ENCODE data around the gene SPIN2A. TPM values are rescaled to one million over a fixed set of nuclear protein-coding genes. Genes with fewer than 3 reads are reported as not detected.
A peak's percentile ranks its signal among the peaks of the same experiment; 100 is the strongest.
"Not testable (repeated sequence)": the region's sequence is repeated elsewhere in the genome, so short reads cannot be mapped to it uniquely, and the experiment has no call there.

The SPIN2A gene
- total RNA-seq: 0.74 TPM
- long read RNA-seq: 0 reads

- DNase-seq; H3K27ac ChIP-seq; H3K27me3 ChIP-seq (ENCODE audit: low read depth); H3K4me1 ChIP-seq; H3K36me3 ChIP-seq; H3K9me3 ChIP-seq; intact Hi-C loops (cut with DNase I): not testable (repeated sequence)
- peak within 1 kb of the TSS; percentile 21 for H3K4me3 ChIP-seq
- ATAC-seq: peak; percentile 32 to 58
Measured at GRCh38 chrX:57137073-57137472, at the start of gene SPIN2A. Gene SPIN2A, minus strand, starts transcription at chrX:57137397. Its CDS starts 800 bp downstream, at chrX:57136597.

DNA sequence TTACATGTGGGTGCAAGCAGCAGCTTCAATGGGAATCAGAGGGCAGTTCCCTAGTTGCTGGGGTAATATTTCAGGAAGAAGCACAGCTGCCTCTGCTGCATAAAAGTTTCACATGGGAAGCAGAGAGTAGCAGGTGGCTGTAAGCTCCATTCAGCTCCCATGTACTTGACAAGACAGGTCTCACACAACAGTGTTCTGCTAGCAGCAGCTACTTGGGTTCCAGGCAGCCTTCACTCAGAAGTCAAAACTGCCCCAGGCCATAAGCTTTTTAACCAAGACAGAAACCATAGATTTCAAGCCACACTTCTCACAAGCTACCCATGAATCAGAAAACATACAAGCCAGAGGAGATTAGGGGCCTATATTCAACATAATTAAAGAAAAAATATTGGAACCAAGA lies 41.4 kb upstream of the SPIN2A start:
- no peak overlapping the region for H3K27ac ChIP-seq

DNA sequence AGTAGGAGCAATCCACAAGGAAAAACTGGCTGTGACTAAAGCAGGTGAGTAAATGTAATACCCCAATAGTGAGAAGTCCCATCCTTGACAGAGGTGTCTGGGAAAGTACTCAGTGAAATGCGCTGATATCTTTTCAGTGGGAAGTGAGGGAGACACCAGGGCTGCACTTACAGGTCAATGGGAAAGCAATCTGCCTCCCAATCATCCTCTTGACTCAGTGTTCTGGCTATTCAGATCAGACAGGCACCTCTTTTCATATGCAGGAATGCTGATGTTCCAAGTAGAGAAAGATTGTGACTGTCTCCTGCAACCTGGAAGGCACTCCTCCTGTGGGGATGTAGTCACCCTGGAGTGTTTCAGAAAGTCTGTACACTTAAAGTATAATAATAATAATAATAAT lies 39.9 kb upstream of the SPIN2A start:
- intact Hi-C loops (cut with DNase I): no loop called here
- TF ChIP-seq CTCF (IDR thresholded peaks at IDR 0.05): no peak
- no peaks in the 10 kb centered on the region for H3K9me3 ChIP-seq
- no peak overlapping the region for H3K27ac ChIP-seq
- H3K27me3 ChIP-seq (ENCODE audit: low read depth): no peaks in the 10 kb centered on the region
- no peaks in the 10 kb centered on the region for H3K36me3 ChIP-seq
- H3K4me1 ChIP-seq: no peaks in the 10 kb centered on the region
- DNase-seq (no peak), ATAC-seq (no peak)
- H3K4me3 ChIP-seq: no peak overlapping the region

More for the DNA sequence above, 41.4 kb upstream of the SPIN2A start:
- intact Hi-C loops (cut with DNase I): no loop called here
- DNase-seq (no peak), ATAC-seq (no peak)
- no peaks in the 10 kb centered on the region for H3K9me3 ChIP-seq
- no peak for TF ChIP-seq CTCF (IDR thresholded peaks at IDR 0.05)
- H3K36me3 ChIP-seq: no peaks in the 10 kb centered on the region
- no peaks in the 10 kb centered on the region for H3K27me3 ChIP-seq (ENCODE audit: low read depth)
- H3K4me3 ChIP-seq: no peak overlapping the region
- no peaks in the 10 kb centered on the region for H3K4me1 ChIP-seq

GRCh38 chrX:57172544-57172943 lies 35.3 kb upstream of the SPIN2A start:
- H3K4me1 ChIP-seq: no peaks in the 10 kb centered on the region
- H3K27me3 ChIP-seq (ENCODE audit: low read depth): no peaks in the 10 kb centered on the region
- DNase-seq: no peak
- no peak overlapping the region for H3K4me3 ChIP-seq
- H3K9me3 ChIP-seq: no peaks in the 10 kb centered on the region
- H3K27ac ChIP-seq: no peak overlapping the region
- TF ChIP-seq CTCF (IDR thresholded peaks at IDR 0.05): no peak
- ATAC-seq: no peak
- no peaks in the 10 kb centered on the region for H3K36me3 ChIP-seq
- intact Hi-C loops (cut with DNase I): no loop called here

DNA sequence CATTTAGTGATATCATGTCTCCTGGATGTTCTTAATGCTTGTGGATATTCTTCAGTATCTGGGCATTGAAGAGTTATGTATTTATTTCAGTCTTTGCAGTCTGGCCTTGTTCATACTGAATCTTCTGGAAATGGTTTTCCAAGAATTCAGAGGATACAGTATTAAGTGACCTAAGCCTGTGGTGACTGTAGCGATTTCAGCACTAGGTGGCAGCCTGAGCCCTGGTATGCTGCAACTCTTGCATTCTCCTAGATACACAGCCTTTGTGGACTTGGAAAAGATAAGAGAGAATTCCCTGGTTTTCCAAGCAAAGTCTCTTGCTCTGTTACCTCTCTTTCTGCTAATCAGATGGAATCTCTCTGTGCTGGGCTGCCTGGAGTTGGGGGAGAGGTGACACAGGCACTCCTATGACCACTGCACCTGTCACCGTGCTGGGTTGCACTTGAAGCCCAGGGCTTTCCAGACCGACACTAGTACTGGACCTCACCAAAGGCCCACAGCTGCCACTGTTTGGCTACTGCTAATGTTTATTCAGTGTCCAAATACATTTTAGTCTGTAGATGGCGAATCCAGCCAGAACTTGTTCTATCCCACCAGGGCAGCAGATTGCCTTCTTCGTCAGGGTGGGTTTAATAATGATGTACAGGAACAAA lies 19.3 kb upstream of the SPIN2A start:
- peak; percentile 31 for TF ChIP-seq CTCF (IDR thresholded peaks at IDR 0.05)
- DNase-seq (no peak), ATAC-seq (peak in 1 of 2 donors; percentile 44)
- intact Hi-C loops (cut with DNase I): no loop called here
- no peaks in the 10 kb centered on the region for H3K9me3 ChIP-seq
- no peaks in the 10 kb centered on the region for H3K36me3 ChIP-seq
- H3K27ac ChIP-seq: no peak overlapping the region
- no peaks in the 10 kb centered on the region for H3K27me3 ChIP-seq (ENCODE audit: low read depth)
- no peaks in the 10 kb centered on the region for H3K4me1 ChIP-seq
- no peak overlapping the region for H3K4me3 ChIP-seq

GRCh38 chrX:57155171-57155570 lies 18.0 kb upstream of the SPIN2A start:
- Histone ChIP-seq H3K4me1 (no peaks in the 10 kb centered on the region), H3K36me3 (no peaks in the 10 kb centered on the region), H3K27me3 (ENCODE audit: low read depth) (no peaks in the 10 kb centered on the region), H3K9me3 (no peaks in the 10 kb centered on the region), H3K27ac (no peak overlapping the region), H3K4me3 (no peak overlapping the region)
- ATAC-seq (no peak), DNase-seq (no peak)
- TF ChIP-seq CTCF (IDR thresholded peaks at IDR 0.05): no peak
- intact Hi-C loops (cut with DNase I): no loop called here

DNA sequence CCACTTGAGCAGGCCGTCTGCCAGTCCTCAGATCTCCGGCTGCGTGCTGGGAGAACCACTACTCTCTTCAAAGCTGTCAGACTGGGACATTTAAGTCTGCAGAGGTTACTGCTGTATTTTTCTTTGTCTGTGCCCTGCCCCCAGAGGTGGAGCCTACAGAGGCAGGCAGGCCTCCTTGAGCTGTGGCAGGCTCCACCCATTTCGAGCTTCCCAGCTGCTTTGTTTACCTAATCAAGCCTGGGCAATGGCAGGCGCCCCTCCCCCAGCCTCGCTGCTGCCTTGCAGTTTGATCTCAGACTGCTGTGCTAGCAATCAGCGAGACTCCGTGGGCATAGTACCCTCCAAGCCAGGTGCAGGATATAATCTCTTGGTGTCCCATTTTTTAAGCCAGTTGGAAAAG lies 15.0 kb upstream of the SPIN2A start:
- intact Hi-C loops (cut with DNase I); H3K4me1 ChIP-seq; DNase-seq; H3K36me3 ChIP-seq; H3K4me3 ChIP-seq; H3K9me3 ChIP-seq; H3K27ac ChIP-seq; ATAC-seq; H3K27me3 ChIP-seq (ENCODE audit: low read depth): not testable (repeated sequence)

Data from lower lobe of right lung (tissue), 2 donors.